PC-3 (cell line): Measurements from ENCODE around the gene CCR5AS.

Experiments used
- ATAC-seq: fragments of 200-7000 bp; cut with Tn5 transposase; 2 replicates; pipeline ENCODE4 v1.9.1; 2020; ENCODE audit warnings: mild to moderate bottlenecking, moderate library complexity
- BruUV-seq: library from RNA; stranded (reverse); fragments of 400-500 nt; replicated peaks from 2 replicates; lab custom pipeline; 2021; lab: Mats Ljungman, UMichigan
- CTCF ChIA-PET: fragments of 300-600 bp; sonication (Branson Sonifier 250); formaldehyde crosslinking; loops from one replicate; lab custom pipeline; 2022; ENCODE audit warnings: antibody characterized with exemption; lab: Charles Lee
- POLR2A ChIA-PET: fragments of 300-600 bp; sonication (Branson Sonifier 250); formaldehyde crosslinking; loops from one replicate; lab custom pipeline; 2022; ENCODE audit warnings: antibody characterized with exemption; ENCODE audit not compliant: unreplicated experiment; lab: Charles Lee
- DNase-seq: peaks from one replicate; pipeline ENCODE4 v3.0.0-alpha.2; 2015
- H2AFZ ChIP-seq: fragments of 300-600 bp; sonication (generic); 2 replicates; pipeline ENCODE4 v1.6.0; 2016; ENCODE audit warnings: antibody characterized with exemption, low read length
- H3F3A ChIP-seq: fragments of 300-600 bp; sonication (generic); one replicate; pipeline ENCODE4 v1.6.0; 2017; ENCODE audit warnings: antibody characterized with exemption, low read length, control low read depth, mild to moderate bottlenecking; ENCODE audit not compliant: unreplicated experiment
- H3K27ac ChIP-seq: fragments of 300-600 bp; sonication (generic); 2 replicates; pipeline ENCODE4 v1.5.1; 2016; ENCODE audit warnings: mild to moderate bottlenecking, low read length
- H3K27me3 ChIP-seq: fragments of 300-600 bp; sonication (generic); 2 replicates; pipeline ENCODE4 v1.6.1; 2016; ENCODE audit warnings: low read length, mixed read lengths
- H3K36me3 ChIP-seq: fragments of 300-600 bp; sonication (generic); 2 replicates; pipeline ENCODE4 v1.6.1; 2016; ENCODE audit warnings: low read depth, mixed run types, low read length, mixed read lengths
- H3K4me1 ChIP-seq: fragments of 300-600 bp; sonication (generic); 2 replicates; pipeline ENCODE4 v1.5.1; 2016; ENCODE audit warnings: low read length; ENCODE audit not compliant: insufficient read depth
- H3K4me2 ChIP-seq: fragments of 300-600 bp; sonication (generic); 2 replicates; pipeline ENCODE4 v1.6.0; 2016; ENCODE audit warnings: low read length
- H3K4me3 ChIP-seq: fragments of 300-600 bp; sonication (generic); 2 replicates; pipeline ENCODE4 v1.5.1; 2016; ENCODE audit warnings: mild to moderate bottlenecking, low read length, mixed read lengths
- H3K79me2 ChIP-seq: fragments of 300-600 bp; sonication (generic); 2 replicates; pipeline ENCODE4 v1.6.1; 2017; ENCODE audit warnings: low read length, mixed read lengths
- H3K9ac ChIP-seq: fragments of 300-600 bp; sonication (generic); 2 replicates; pipeline ENCODE4 v1.6.0; 2016; ENCODE audit warnings: mild to moderate bottlenecking, low read length
- H3K9me2 ChIP-seq: fragments of 300-600 bp; sonication (generic); replicated peaks from 2 replicates; pipeline ENCODE4 v1.6.1; 2016; ENCODE audit warnings: mixed run types, low read length, mixed read lengths
- H3K9me3 ChIP-seq: fragments of 300-600 bp; sonication (generic); 2 replicates; pipeline ENCODE4 v1.6.1; 2016; ENCODE audit warnings: low read length, mixed read lengths
- H4K20me1 ChIP-seq: fragments of 300-600 bp; sonication (generic); 2 replicates; pipeline ENCODE4 v1.6.1; 2016; ENCODE audit warnings: low read length, mixed read lengths
- CTCF ChIP-seq: fragments of 300-600 bp; sonication (generic); conservative IDR thresholded peaks from 2 replicates; pipeline ENCODE4 v1.5.1; 2017; ENCODE audit warnings: antibody characterized with exemption, low read depth, mild to moderate bottlenecking, low read length
- EZH2 ChIP-seq: fragments of 300-600 bp; sonication (generic); IDR thresholded peaks from one replicate; pipeline ENCODE4 v1.6.1; 2017; ENCODE audit warnings: antibody characterized with exemption, mild to moderate bottlenecking, low read length; ENCODE audit not compliant: unreplicated experiment
- EZH2phosphoT487 ChIP-seq: fragments of 300-600 bp; sonication (generic); IDR thresholded peaks from 2 replicates; pipeline ENCODE4 v1.6.1; 2018; ENCODE audit warnings: mild to moderate bottlenecking, antibody characterized with exemption, low read length, borderline replicate concordance
- intact Hi-C: fragments of 100-400 bp; cut with micrococcal nuclease; formaldehyde crosslinking; loops from 2 replicates; pipeline ENCODE4 v1.9.0; 2023

CCR5AS gene

GRCh38 chr3:46416125-46416810 is 9.4 kb upstream of the CCR5AS start:
- intact Hi-C loops, result no loop called here
- ATAC-seq (no peak), DNase-seq (no peak)
- H3K27me3 ChIP-seq, result no peaks in the 10 kb centered on the region
- CTCF ChIA-PET, result no interaction called here
- POLR2A ChIA-PET, result no interaction called here
- H4K20me1 ChIP-seq, result no peaks in the 10 kb centered on the region
- no peaks in the 10 kb centered on the region for H3K9me2 ChIP-seq
- H3K9ac ChIP-seq, result no peak overlapping the region
- BruUV-seq, result no TSS peak
- no peak overlapping the region for H2AFZ ChIP-seq
- no peaks in the 10 kb centered on the region for H3K9me3 ChIP-seq
- H3K4me1 ChIP-seq, result peaks cover 7% of the 10 kb centered on the region; the same call in 1 of the 2 replicates
- H3F3A ChIP-seq, result no peaks in the 10 kb centered on the region
- no peaks in the 10 kb centered on the region for H3K36me3 ChIP-seq
- H3K4me2 ChIP-seq, result no peak overlapping the region
- H3K27ac ChIP-seq, result no peak overlapping the region
- H3K79me2 ChIP-seq, result no peaks in the 10 kb centered on the region
- no peak overlapping the region for H3K4me3 ChIP-seq
- no peak for TF ChIP-seq CTCF
- TF ChIP-seq EZH2phosphoT487, result no peak

- CTCF ChIA-PET, result no interaction called here
- H3K4me3 ChIP-seq, result no peak overlapping the region
- no peaks in the 10 kb centered on the region for H3F3A ChIP-seq
- ATAC-seq (no peak), DNase-seq (no peak)
- no peaks in the 10 kb centered on the region for H3K9me3 ChIP-seq
- POLR2A ChIA-PET, result no interaction called here
- no peak overlapping the region for H3K27ac ChIP-seq
- no peak overlapping the region for H3K4me2 ChIP-seq
- H4K20me1 ChIP-seq, result no peaks in the 10 kb centered on the region
- H3K4me1 ChIP-seq, result peaks cover 7% of the 10 kb centered on the region; the same call in 1 of the 2 replicates
- no peaks in the 10 kb centered on the region for H3K79me2 ChIP-seq
- no peaks in the 10 kb centered on the region for H3K27me3 ChIP-seq
- no TSS peak for BruUV-seq
- intact Hi-C loops, result no loop called here
- no peak overlapping the region for H3K9ac ChIP-seq
- H3K36me3 ChIP-seq, result no peaks in the 10 kb centered on the region
- TF ChIP-seq EZH2phosphoT487, result no peak
- TF ChIP-seq CTCF, result no peak
- no peak for TF ChIP-seq EZH2
- no peak overlapping the region for H2AFZ ChIP-seq
- no peaks in the 10 kb centered on the region for H3K9me2 ChIP-seq
Measured at GRCh38 chr3:46414739-46415138, 7.9 kb upstream of the CCR5AS start.

- Histone ChIP-seq H3K79me2 (no peaks in the 10 kb centered on the region), H3K36me3 (no peaks in the 10 kb centered on the region), H4K20me1 (no peaks in the 10 kb centered on the region), H3K27ac (no peak overlapping the region), H3K4me3 (no peak overlapping the region), H3K4me2 (no peak overlapping the region), H3K4me1 (peaks cover 8% of the 10 kb centered on the region), H3K9me3 (no peaks in the 10 kb centered on the region), H3K9ac (no peak overlapping the region), H3F3A (no peaks in the 10 kb centered on the region), H2AFZ (no peak overlapping the region), H3K27me3 (no peaks in the 10 kb centered on the region), H3K9me2 (no peaks in the 10 kb centered on the region)
- ChIA-PET CTCF (no interaction called here), POLR2A (no interaction called here)
- ATAC-seq (no peak), DNase-seq (no peak)
- intact Hi-C loops, result no loop called here
- TF ChIP-seq EZH2phosphoT487, result no peak
- no peak for TF ChIP-seq CTCF
- no peak for TF ChIP-seq EZH2
- no TSS peak for BruUV-seq
Measured at GRCh38 chr3:46413951-46414350, 7.1 kb upstream of the CCR5AS start.
